SHP77 treated with DMSO at 0.1 percent for 48 hours (cell line): Measurements from ENCODE around the gene BBS10.
"Not testable (repeated sequence)": the region's sequence is repeated elsewhere in the genome, so short reads cannot be mapped to it uniquely, and the experiment has no call there.

ENCODE experiments used
- DNase-seq: peaks from one replicate; lab custom pipeline; 2025; lab: John Stamatoyannopoulos, UW

BBS10 gene

GRCh38 chr12:76348079-76348901 lies at the start of gene BBS10:
Gene BBS10, minus strand, starts transcription at chr12:76348415. Its CDS starts 57 bp downstream, at chr12:76348358.
- DNase-seq = peak; percentile 61

- DNase-seq = no peak
Observed at GRCh38 chr12:76391461-76391860, 43.2 kb upstream of the BBS10 start.

GRCh38 chr12:76387614-76388013 lies 39.4 kb upstream of the BBS10 start:
- DNase-seq = no peak

- no peak for DNase-seq
Observed at GRCh38 chr12:76384560-76384959, 36.3 kb upstream of the BBS10 start.

DNA sequence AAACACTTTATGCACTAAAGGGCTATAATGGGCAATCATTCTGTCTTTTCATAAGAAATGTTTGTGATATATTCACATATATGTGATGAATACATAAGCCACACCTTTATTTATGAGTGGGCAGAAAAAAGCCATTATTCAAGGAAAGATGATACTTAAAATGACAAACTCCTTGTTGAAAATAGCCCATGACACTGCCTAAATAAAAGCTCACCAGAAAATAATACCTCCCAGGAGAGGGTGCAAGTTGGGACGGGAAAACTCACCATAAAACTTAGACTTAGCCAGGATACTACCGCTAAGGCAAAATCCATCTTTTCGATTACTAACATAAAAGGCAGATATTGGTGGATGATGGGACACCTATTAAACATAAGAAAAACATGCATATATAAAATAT lies 35.8 kb upstream of the BBS10 start:
- no peak for DNase-seq

DNA sequence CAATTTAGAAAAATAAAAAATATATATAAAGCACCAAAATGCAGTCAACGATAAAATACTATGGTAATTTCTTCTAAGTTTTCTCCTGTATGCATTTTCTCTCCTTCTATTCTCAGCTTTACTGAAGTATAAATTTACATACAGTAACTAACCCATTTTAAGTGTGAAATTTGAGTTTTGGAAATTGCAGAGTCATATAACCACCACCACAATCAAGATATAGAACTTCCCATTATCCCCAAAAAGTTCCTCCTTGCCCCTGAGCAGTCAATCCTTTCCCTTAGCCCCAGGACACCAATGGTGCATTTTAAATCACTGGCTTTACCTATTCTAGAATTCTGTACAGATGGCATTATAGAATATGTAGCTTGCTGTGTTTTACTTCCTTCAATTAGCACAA lies 31.0 kb upstream of the BBS10 start:
- no peak for DNase-seq

DNA sequence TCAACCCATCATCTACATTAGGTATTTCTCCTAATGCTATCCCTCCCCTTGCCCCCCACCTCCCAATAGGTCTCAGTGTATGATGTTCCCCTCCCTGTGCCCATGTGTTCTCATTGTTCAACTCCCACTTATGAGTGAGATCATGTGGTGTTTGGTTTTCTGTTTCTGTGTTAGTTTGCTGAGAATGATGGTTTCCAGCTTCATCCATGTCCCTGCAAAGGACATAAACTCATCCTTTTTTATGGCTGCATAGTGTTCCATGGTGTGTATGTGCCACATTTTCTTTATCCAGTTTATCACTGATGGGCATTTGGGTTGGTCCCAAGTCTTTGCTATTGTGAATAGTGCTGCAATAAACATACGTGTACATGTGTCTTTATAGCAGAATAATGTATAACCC lies 28.7 kb upstream of the BBS10 start:
- not testable (repeated sequence) for DNase-seq

- DNase-seq = no peak
Observed at GRCh38 chr12:76375939-76376338, 27.7 kb upstream of the BBS10 start.

- no peak for DNase-seq
Observed at GRCh38 chr12:76375470-76375869, 27.3 kb upstream of the BBS10 start.

- DNase-seq = no peak
Observed at GRCh38 chr12:76374386-76375020, 26.3 kb upstream of the BBS10 start.

- DNase-seq = no peak
Observed at GRCh38 chr12:76368230-76368629, 20.0 kb upstream of the BBS10 start.

- no peak for DNase-seq
Observed at GRCh38 chr12:76366163-76366562, 17.9 kb upstream of the BBS10 start.

- not testable (repeated sequence) for DNase-seq
Observed at GRCh38 chr12:76364131-76364530, 15.9 kb upstream of the BBS10 start.

DNA sequence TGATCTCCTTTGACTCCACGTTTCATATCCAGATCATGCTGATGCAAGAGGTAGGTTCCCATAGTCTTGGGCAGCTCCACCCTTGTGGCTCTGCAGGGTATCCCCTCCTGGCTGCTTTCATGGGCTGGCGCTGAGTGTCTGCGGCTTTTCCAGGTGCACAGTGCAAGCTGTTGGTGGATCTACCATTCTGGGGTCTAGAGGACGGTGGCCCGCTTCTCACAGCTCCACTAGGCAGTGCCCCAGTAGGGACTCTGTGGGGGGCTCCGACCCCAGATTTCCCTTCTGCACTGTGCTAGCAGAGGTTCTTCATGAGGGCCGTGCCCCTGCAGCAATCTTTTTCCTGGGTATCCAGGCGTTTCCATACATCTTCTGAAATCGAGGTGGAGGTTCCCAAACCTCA lies 12.1 kb upstream of the BBS10 start:
- DNase-seq = no peak

DNA sequence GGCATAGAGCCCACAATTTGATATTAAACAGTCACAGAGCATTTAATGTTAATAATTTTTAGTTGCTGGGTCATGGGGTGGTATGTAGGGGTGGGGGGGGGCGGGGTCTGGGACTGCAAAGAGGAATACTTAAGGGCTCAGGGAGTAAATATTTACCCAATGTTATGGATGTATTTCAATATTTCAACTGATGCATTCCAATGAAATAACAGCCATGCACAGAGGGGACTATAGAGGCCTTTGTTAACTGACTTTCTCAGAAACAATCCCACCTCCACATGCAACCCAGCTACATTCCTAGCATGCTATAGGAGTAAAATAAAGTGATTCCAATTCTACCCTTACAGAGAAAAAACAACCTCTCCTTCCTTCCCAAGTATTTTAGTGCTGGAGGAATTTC lies 7.9 kb upstream of the BBS10 start:
- DNase-seq = no peak

DNA sequence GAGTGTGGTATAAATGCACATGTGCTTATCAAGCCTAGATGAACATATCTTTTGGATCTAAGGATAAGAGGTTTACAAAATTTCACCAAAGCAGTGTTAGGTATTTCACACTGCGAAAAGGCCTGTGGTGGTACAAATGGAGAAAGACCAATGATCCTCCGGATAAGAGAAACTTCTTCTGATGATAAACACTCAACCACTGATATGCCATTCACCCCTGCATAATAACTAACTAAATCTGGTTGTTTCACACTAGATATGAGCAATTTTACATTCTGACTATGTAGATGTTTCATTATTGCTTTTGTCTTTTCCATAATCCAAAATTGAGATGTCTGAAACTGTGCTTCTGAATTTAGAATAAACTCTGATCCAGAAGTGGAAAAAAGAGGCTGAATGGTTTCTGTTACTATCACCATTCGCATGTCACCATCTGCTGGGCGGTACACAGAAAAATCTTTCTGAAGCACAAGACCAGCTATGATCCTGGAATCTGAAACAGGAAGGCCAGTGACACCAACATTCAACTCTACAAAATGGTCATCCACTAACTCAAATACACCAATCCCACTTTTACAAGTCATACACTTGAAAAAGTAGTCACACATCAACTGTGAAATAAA lies 1.3 kb downstream of the BBS10 start:
- peak; percentile 20 for DNase-seq

- DNase-seq = no peak
Observed at GRCh38 chr12:76346236-76346635, 2.0 kb downstream of the BBS10 start.

GRCh38 chr12:76345569-76345968 lies 2.6 kb downstream of the BBS10 start:
- DNase-seq = no peak

GRCh38 chr12:76341436-76342030 lies 6.7 kb downstream of the BBS10 start:
- no peak for DNase-seq

GRCh38 chr12:76340680-76341435 lies 7.4 kb downstream of the BBS10 start:
- DNase-seq = no peak

GRCh38 chr12:76337583-76337982 lies 10.6 kb downstream of the BBS10 start:
- no peak for DNase-seq

GRCh38 chr12:76332606-76333005 lies 15.6 kb downstream of the BBS10 start:
- DNase-seq = no peak
